ENCODE measurements around the gene MAN2B2.

GRCh38 chr4:6551660-6552059, 23.3 kb upstream of the MAN2B2 start:
- TF ChIP-seq CTCF (IDR thresholded peaks at IDR 0.05; ENCODE audit: low read length) (no peak), EZH2 (optimal IDR thresholded peaks at IDR 0.05; ENCODE audit: low read depth, low read length) (no peak)

All from MM.1S (cell line).